Mesothelial cell of epicardium (in vitro differentiated cells): ENCODE measurements around the gene HOXD10. TPM values are rescaled to one million over a fixed set of nuclear protein-coding genes. Genes with fewer than 3 reads are reported as not detected.

Experiments used
- DNase-seq, 2 experiments: peaks; one replicate each; pipeline ENCODE4 v3.0.0; 2021; ENCODE audit warnings: low spot score in 2 of 2; ENCODE audit not compliant: unreplicated experiment in 2 of 2
- H3K27ac Mint-ChIP-seq: 2 replicates; pipeline ENCODE4 v1.8.0; 2021; ENCODE audit warnings: mixed read lengths
- H3K27me3 Mint-ChIP-seq: 2 replicates; pipeline ENCODE4 v1.8.0; 2021; ENCODE audit warnings: low read depth, mixed read lengths
- H3K36me3 Mint-ChIP-seq: 2 replicates; pipeline ENCODE4 v1.8.0; 2021; ENCODE audit warnings: mixed read lengths
- H3K4me1 Mint-ChIP-seq: 2 replicates; pipeline ENCODE4 v1.8.0; 2021; ENCODE audit warnings: mixed read lengths
- H3K4me3 Mint-ChIP-seq: 2 replicates; pipeline ENCODE4 v1.8.0; 2021; ENCODE audit warnings: mild to moderate bottlenecking, moderate library complexity, mixed read lengths
- H3K9me3 Mint-ChIP-seq: 2 replicates; pipeline ENCODE4 v1.8.0; 2021; ENCODE audit warnings: mixed read lengths
- total RNA-seq: library from RNA; stranded (reverse); gene quantifications from 3 replicates; pipeline ENCODE4 v1.2.1, GENCODE V29; 2021
- TF ChIP-seq, protein P1 (sequence below): fragments of 200-600 bp; sonication (generic); IDR thresholded peaks from one replicate; pipeline ENCODE4 v1.5.0; 2021; ENCODE audit warnings: antibody characterized with exemption; ENCODE audit not compliant: unreplicated experiment

HOXD10 gene
- total RNA-seq, 1 donor from 2014 or later = 3.2 TPM

DNA sequence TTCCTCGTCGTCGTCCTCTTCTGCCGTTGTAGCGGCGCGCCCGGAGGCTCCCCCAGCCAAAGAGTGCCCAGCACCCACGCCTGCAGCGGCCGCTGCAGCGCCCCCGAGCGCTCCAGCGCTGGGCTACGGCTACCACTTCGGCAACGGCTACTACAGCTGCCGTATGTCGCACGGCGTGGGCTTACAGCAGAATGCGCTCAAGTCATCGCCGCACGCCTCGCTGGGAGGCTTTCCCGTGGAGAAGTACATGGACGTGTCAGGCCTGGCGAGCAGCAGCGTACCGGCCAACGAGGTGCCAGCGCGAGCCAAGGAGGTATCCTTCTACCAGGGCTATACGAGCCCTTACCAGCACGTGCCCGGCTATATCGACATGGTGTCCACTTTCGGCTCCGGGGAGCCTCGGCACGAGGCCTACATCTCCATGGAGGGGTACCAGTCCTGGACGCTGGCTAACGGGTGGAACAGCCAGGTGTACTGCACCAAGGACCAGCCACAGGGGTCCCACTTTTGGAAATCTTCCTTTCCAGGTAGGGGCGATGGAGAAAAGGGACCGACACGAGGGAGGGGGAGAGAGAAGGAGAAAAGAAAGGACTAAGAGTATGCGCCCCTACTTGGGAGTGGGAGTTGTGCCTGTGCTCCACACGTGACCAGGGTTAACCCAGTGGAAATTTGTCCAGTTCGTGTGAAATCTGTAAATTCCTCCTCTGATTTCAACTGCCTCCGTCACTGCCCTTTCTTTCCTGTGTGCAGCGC is 23.3 kb upstream of the HOXD10 start:
- Mint-ChIP-seq H3K4me1 (peaks cover 15% of the 10 kb centered on the region), H3K9me3 (no peaks in the 10 kb centered on the region), H3K27ac (no peak overlapping the region), H3K36me3 (no peaks in the 10 kb centered on the region), H3K4me3 (peak overlapping the region; percentile 57), H3K27me3 (peaks cover 94% of the 10 kb centered on the region)
- TF ChIP-seq, protein P1, sequence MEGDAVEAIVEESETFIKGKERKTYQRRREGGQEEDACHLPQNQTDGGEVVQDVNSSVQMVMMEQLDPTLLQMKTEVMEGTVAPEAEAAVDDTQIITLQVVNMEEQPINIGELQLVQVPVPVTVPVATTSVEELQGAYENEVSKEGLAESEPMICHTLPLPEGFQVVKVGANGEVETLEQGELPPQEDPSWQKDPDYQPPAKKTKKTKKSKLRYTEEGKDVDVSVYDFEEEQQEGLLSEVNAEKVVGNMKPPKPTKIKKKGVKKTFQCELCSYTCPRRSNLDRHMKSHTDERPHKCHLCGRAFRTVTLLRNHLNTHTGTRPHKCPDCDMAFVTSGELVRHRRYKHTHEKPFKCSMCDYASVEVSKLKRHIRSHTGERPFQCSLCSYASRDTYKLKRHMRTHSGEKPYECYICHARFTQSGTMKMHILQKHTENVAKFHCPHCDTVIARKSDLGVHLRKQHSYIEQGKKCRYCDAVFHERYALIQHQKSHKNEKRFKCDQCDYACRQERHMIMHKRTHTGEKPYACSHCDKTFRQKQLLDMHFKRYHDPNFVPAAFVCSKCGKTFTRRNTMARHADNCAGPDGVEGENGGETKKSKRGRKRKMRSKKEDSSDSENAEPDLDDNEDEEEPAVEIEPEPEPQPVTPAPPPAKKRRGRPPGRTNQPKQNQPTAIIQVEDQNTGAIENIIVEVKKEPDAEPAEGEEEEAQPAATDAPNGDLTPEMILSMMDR = no peak
- no peak for DNase-seq

DNA sequence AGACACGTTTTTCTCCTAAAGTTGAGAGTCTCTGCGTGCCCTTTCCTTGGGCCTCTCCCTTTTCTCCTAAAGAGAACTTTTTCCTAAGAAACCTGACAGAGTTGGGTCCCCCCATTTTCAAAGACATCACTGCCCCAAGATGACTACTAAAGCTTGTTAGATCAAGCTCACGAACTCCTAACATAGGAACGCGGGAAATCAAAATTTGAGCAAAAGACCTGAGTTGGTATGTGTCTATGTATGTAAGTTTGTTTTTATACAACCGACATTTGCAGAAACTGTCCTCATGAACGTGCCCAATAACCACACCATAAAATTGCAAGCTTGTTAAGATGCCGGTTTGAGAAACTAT is 22.7 kb upstream of the HOXD10 start:
- Mint-ChIP-seq H3K36me3 (no peaks in the 10 kb centered on the region), H3K4me1 (peaks cover 13% of the 10 kb centered on the region), H3K9me3 (no peaks in the 10 kb centered on the region), H3K27ac (no peak overlapping the region), H3K27me3 (peaks cover 94% of the 10 kb centered on the region), H3K4me3 (peak overlapping the region; percentile 57)
- TF ChIP-seq, protein P1 = no peak
- no peak for DNase-seq

DNA sequence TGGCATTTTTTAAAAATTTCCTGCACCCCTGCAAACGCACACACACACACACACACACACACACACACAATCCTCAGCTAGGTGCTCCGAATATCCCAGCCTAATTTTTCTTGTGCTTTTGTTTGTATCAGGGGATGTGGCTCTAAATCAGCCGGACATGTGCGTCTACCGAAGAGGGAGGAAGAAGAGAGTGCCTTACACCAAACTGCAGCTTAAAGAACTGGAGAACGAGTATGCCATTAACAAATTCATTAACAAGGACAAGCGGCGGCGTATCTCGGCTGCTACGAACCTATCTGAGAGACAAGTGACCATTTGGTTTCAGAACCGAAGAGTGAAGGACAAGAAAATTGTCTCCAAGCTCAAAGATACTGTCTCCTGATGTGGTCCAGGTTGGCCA is 22.2 kb upstream of the HOXD10 start:
- Mint-ChIP-seq H3K27ac (no peak overlapping the region), H3K4me1 (peaks cover 13% of the 10 kb centered on the region), H3K9me3 (no peaks in the 10 kb centered on the region), H3K27me3 (peaks cover 94% of the 10 kb centered on the region), H3K36me3 (no peaks in the 10 kb centered on the region), H3K4me3 (no peak overlapping the region)
- DNase-seq = no peak
- TF ChIP-seq, protein P1 = no peak

DNA sequence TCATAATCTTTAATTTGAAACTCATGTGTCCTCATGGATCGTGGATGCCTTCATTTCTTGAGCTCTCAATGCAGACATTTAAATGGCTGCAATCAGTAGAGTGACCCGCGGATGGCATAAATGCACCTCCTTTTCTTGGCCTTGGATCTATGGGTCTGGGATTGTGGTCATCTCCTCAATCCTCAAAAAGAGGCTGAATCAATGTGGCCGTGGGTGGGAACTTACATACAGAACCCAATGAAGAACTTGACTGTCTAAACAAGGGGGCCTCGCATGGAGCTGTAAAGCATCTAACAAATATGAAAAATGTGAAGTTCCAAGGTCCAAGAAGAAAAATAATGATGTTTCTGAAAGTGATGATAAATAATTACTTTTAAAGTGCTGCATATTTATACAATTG is 21.2 kb upstream of the HOXD10 start:
- Mint-ChIP-seq H3K27me3 (peaks cover 93% of the 10 kb centered on the region), H3K4me3 (no peak overlapping the region), H3K4me1 (peaks cover 13% of the 10 kb centered on the region), H3K9me3 (no peaks in the 10 kb centered on the region), H3K36me3 (no peaks in the 10 kb centered on the region), H3K27ac (no peak overlapping the region)
- no peak for DNase-seq
- TF ChIP-seq, protein P1 = no peak

DNA sequence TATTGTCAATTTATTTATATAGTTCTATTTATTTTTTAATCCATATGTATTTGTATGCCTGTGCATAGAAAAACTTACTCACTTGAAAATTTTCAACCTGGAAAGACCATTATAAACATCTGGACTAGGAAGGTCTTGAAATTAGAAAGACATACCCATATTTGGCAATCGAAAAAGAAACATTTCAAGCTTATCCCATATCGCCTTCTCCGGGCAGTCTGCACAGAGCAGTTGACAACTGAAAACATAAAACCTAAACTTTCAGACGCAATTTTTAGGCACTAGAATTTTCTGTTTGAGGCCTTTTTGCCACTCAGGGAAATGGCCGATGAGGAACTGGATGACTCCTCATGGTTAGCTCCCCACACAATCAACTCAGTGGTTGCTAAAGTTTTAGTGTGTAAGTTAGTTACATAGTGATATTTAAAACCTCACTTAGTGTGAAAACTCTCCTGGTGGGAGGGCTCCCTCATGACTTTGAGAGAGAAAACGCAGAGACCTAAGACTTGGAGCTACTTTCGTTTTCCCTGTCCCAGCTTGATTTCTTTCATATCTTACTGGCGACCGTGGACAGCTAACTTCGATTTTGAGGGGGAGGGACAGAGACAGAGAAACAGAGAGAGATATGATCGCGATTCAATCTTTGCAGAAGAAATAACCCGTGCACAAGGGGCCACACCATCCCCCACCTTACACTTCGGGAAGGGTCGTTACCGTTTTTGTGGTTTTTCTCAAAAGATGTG is 20.2 kb upstream of the HOXD10 start:
- Mint-ChIP-seq H3K4me3 (peak overlapping the region; percentile 35), H3K27ac (no peak overlapping the region), H3K36me3 (no peaks in the 10 kb centered on the region), H3K27me3 (peaks cover 93% of the 10 kb centered on the region), H3K9me3 (no peaks in the 10 kb centered on the region), H3K4me1 (peaks cover 13% of the 10 kb centered on the region)
- TF ChIP-seq, protein P1 = no peak
- DNase-seq = no peak
